DLD1 (cell line): Measurements from ENCODE around the gene KCNJ16.
"Not testable (repeated sequence)": the region's sequence is repeated elsewhere in the genome, so short reads cannot be mapped to it uniquely, and the experiment has no call there.

Experiments
- in situ Hi-C: cut with HindIII; loops from 2 replicates; pipeline ENCODE4 v1.10.0; 2017; ENCODE audit warnings: low sequenced_read_pairs

The KCNJ16 gene

GRCh38 chr17:70074956-70075355, at the start of gene KCNJ16:
Gene KCNJ16 (plus strand): TSS chr17:70075225. CDS start chr17:70132088, 56,863 bp downstream.
- in situ Hi-C loops, result no loop called here

DNA sequence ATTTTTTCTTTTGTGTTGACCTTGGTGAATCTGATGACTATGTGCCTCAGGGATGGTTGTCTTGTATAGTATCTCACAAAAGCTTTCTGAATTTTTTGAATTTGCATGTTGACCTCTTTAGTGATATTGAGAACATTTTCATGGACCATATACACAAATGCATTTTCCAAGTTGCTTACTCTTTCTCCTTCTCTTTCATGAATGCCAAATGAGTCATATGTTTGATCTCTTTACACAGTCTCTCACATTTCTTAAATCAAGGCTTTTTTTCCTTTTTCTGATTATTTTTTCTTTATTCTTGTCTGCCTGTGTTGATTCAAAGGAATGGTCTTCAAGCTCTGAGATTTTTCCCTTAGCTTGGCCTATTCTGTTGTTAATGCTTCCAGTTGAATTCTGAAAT, 46.6 kb upstream of the KCNJ16 start:
- in situ Hi-C loops, result no loop called here

DNA sequence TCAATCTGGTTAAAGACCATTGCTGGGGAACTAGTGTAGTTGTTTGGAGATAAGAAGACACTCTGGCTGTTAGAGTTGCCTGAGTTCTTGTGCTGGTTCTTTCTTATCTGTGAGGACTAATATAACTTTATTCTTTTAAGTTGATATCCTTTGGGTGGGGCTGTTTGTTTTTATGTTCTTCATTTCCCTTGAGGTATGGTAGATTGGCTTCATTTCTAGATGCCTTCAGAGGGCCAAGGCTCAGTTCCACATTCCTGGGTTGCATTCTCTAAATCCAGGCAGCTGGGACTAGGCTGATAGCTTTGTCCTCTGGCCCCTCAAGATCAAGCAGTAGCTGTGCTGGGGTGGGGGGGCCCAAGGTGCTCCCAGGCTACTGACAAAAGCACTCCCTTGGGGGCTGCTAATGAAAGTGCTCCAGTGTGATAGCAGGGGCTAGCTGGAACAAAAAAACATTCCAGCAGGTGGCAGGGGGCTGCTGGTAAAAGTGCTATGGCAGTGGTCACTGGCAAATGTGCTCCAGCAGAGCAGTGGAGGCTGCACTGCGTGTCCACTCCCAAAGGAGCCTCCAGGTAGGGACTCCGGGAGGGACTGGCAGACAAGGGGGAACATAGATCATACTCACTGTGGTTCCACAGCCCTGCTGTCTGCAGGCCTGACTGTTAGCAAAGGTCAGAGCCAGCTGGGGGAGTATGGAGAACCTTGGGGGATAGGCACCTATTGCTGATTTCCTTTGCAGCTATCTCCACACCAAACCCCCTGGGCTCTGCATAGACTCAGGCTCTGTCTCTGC, 45.9 kb upstream of the KCNJ16 start:
- in situ Hi-C loops, result no loop called here

DNA sequence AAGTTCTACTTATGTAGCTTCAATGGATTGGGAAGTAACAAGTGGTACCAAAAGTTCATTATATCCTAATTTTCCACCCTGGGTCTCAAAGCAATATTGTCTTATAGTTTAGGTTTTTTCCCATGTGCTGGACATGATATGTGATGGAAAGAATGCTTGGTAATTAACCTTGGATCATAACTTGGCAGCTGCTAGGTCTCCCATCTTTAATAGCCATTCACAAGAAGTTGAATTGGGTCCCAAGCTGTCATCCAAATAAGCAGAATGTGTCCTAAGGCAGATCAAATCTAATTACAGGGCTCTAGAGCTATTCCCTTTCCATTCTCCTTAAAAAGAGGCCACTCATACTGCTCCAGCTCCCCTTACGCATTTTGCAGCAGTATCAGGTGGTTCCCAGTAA, 44.7 kb upstream of the KCNJ16 start:
- in situ Hi-C loops, result no loop called here

- in situ Hi-C loops, result no loop called here
Measured at GRCh38 chr17:70031341-70031740, 43.7 kb upstream of the KCNJ16 start.

- in situ Hi-C loops, result no loop called here
Measured at GRCh38 chr17:70033165-70033564, 41.9 kb upstream of the KCNJ16 start.

DNA sequence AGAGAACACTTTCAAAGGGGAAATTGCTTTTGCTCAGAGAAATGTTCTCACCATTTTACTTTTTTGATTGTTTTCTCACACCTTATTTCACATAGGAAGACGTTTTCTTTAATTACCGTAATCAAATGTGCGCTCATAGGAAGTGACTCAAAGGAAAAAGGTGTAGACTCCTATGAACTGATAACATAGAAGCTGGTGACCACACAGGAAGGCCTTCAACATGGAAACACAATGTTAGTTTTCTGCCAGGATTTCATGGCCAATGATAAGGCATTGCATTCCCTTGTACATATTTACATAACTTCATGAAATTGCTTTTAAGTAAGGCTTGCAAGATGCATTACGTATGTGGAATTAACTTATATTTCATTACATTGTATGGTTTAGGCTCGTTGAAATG, 40.9 kb upstream of the KCNJ16 start:
- in situ Hi-C loops, result no loop called here

GRCh38 chr17:70037498-70037897, 37.5 kb upstream of the KCNJ16 start:
- in situ Hi-C loops, result no loop called here

- in situ Hi-C loops, result no loop called here
Measured at GRCh38 chr17:70040336-70040735, 34.7 kb upstream of the KCNJ16 start.

- in situ Hi-C loops, result no loop called here
Measured at GRCh38 chr17:70041061-70041460, 34.0 kb upstream of the KCNJ16 start.

DNA sequence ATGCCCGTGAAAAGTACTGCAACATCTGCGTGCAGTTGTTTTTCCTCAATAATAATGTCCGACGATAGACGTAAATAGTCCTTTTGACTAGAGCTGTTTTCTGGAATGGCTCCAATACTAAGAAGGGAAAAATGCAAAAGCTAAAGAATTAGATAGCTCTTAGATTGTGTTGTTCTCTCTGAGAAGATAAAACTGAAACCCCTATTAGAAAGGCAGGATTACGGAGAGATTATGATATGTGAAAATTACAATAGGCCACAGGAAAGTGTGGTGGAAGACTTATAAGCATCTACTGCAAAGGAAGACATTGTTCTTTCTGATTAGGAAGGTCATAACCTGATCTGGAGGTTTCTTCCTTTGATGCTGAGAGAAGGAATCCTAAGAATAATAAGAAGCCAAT, 33.5 kb upstream of the KCNJ16 start:
- in situ Hi-C loops, result no loop called here

DNA sequence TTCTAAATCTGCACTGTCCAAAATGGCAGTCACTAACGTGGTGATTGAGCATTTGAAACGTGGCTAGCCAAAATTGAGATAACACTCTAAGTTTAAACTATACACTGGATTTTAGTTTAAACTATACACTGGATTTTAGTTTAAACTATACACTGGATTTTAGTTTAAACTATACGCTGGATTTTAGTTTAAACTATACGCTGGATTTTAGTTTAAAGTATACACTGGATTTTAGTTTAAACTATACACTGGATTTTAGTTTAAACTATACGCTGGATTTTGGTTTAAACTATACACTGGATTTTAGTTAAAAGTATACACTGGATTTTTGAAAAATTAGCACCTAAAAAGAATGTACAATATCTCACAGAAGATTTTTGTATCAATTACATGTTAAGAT, 29.2 kb upstream of the KCNJ16 start:
- in situ Hi-C loops, result not testable (repeated sequence)

- in situ Hi-C loops, result no loop called here
Measured at GRCh38 chr17:70047619-70048419, 27.2 kb upstream of the KCNJ16 start.

DNA sequence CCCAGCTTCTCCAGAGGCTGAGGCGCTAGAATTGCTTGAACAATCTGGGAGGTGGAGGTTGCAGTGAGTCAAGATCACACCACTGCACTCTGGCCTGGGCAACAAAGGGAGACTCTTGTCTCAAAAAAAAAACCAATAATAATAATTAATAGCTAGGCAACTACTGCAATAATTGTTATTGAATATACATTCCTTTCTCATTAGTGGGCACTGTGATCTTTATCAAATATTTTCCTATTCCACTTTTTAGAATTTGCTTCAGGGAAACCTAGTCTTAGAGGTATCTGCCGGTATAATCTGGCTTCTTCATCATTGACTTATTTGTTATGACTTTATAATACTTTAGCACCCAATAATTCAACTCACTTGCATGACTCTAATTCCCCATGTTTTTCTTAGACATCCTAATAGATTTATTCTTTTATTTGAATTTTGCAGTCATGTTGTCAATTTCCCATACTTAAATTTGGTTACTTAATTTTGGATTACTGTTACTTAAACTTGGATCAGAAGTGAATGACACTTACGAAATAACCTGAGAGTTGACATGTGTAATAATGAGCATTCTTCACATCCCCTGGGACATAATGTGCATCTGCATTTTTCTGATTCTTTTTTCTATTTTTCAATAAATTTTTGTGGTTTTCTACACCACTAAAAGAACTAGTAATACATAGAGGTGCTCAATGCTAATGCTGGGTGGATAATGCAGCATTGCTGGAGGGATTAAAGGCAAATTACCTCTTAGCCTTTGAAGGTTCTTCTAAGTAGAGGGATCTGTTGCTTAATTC, 25.0 kb upstream of the KCNJ16 start:
- in situ Hi-C loops, result no loop called here

- in situ Hi-C loops, result no loop called here
Measured at GRCh38 chr17:70050931-70051330, 24.1 kb upstream of the KCNJ16 start.

GRCh38 chr17:70053241-70054234, 21.5 kb upstream of the KCNJ16 start:
- in situ Hi-C loops, result no loop called here

- in situ Hi-C loops, result no loop called here
Measured at GRCh38 chr17:70055000-70055399, 20.0 kb upstream of the KCNJ16 start.

- in situ Hi-C loops, result no loop called here
Measured at GRCh38 chr17:70059071-70059470, 16.0 kb upstream of the KCNJ16 start.

DNA sequence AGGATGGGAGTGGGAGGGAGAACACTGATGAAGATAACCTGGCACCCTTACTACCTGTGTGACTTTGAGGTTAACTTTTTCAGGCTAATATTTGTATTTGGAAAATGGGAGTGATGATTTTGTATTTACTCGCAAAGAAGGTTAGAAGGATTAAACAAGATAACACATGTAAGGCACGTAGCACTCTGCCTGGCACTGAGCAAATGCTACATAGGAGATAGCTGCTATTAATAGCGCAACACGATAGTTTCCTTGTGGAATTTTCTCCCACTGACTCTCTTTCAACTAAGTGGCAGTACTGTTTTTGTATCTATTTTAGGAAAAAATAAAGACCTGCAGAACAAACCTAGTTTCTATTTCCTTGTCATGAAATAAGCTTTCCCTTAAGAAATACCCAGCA, 15.4 kb upstream of the KCNJ16 start:
- in situ Hi-C loops, result no loop called here

GRCh38 chr17:70060415-70060814, 14.6 kb upstream of the KCNJ16 start:
- in situ Hi-C loops, result no loop called here
